HFF-Myc (cell line): ENCODE results near the gene KIAA1614.

ENCODE experiments used
- DNase-seq: peaks from one replicate; pipeline ENCODE4 v3.0.0-alpha.2; 2011; ENCODE audit warnings: low read depth; ENCODE audit errors: extremely low read depth
- H3K4me3 ChIP-seq: replicated peaks from 2 replicates; pipeline ENCODE4 v1.5.1; 2011; ENCODE audit warnings: low read depth, mild to moderate bottlenecking, control low read depth, low read length
- CTCF ChIP-seq: IDR thresholded peaks from 2 replicates; pipeline ENCODE4 v1.5.1; 2012; ENCODE audit warnings: mild to moderate bottlenecking, low read depth, low read length, control low read depth; ENCODE audit errors: missing control alignments

Gene KIAA1614

GRCh38 chr1:180939711-180940103 is 27.0 kb downstream of the KIAA1614 start:
- no peak for TF ChIP-seq CTCF
- H3K4me3 ChIP-seq, result no peak overlapping the region
- DNase-seq, result no peak

GRCh38 chr1:180940445-180940844 is 27.7 kb downstream of the KIAA1614 start:
- DNase-seq, result no peak
- TF ChIP-seq CTCF, result no peak
- no peak overlapping the region for H3K4me3 ChIP-seq

GRCh38 chr1:180941518-180942275 is 29.0 kb downstream of the KIAA1614 start:
- no peak for TF ChIP-seq CTCF
- DNase-seq, result no peak

GRCh38 chr1:180945151-180945550 is 32.5 kb downstream of the KIAA1614 start:
- no peak for DNase-seq
- TF ChIP-seq CTCF, result no peak
- no peak overlapping the region for H3K4me3 ChIP-seq

More at GRCh38 chr1:180941518-180942275, 29.0 kb downstream of the KIAA1614 start:
- no peak overlapping the region for H3K4me3 ChIP-seq

GRCh38 chr1:180945551-180945950 is 32.9 kb downstream of the KIAA1614 start:
- DNase-seq, result no peak
- no peak overlapping the region for H3K4me3 ChIP-seq
- TF ChIP-seq CTCF, result no peak

- TF ChIP-seq CTCF, result no peak
- no peak overlapping the region for H3K4me3 ChIP-seq
- no peak for DNase-seq
Measured at GRCh38 chr1:180946056-180946455, 33.4 kb downstream of the KIAA1614 start.
